H1 (cell line): ENCODE measurements around the gene CHCHD1. TPM values are rescaled to one million over a fixed set of nuclear protein-coding genes. Genes with fewer than 3 reads are reported as not detected.

Experiments
- CTCF ChIA-PET: fragments of 300-600 bp; sonication (Branson Sonifier 250); formaldehyde crosslinking; loops from one replicate; lab custom pipeline; 2021; ENCODE audit not compliant: partially characterized antibody; lab: Charles Lee
- POLR2A ChIA-PET: fragments of 300-600 bp; sonication (Branson Sonifier 250); formaldehyde crosslinking; loops from one replicate; lab custom pipeline; 2021; ENCODE audit warnings: inconsistent platforms; ENCODE audit not compliant: partially characterized antibody; lab: Charles Lee
- DNase-seq, 2 experiments: peaks; one replicate each; pipeline versions ENCODE4 v3.0.0 to v3.0.0-alpha.2; 2010 to 2022; ENCODE audit warnings: low spot score in 2 of 2, low read depth in 1 of 2, mixed read lengths in 1 of 2
- FAIRE-seq: peaks from 2 replicates; lab custom pipeline; 2011; peaks lifted over from hg19 to GRCh38; lab: Jason Lieb, UNC
- H2AFZ ChIP-seq: 2 replicates; pipeline ENCODE4 v1.8.1; 2012; ENCODE audit warnings: low read length, inconsistent platforms
- H2AK5ac ChIP-seq: 2 replicates; pipeline ENCODE4 v1.6.1; 2013; ENCODE audit warnings: low read depth, low read length
- H2BK120ac ChIP-seq: replicated peaks from 2 replicates; pipeline ENCODE3; 2013; ENCODE audit warnings: low read depth, low read length, inconsistent platforms
- H2BK12ac ChIP-seq: 2 replicates; pipeline ENCODE4 v1.6.1; 2013; ENCODE audit warnings: low read depth, low read length
- H2BK15ac ChIP-seq: 2 replicates; pipeline ENCODE4 v1.6.1; 2013; ENCODE audit warnings: low read length
- H2BK20ac ChIP-seq: 2 replicates; pipeline ENCODE4 v1.6.1; 2013; ENCODE audit warnings: low read length
- H2BK5ac ChIP-seq: 2 replicates; pipeline ENCODE4 v1.6.1; 2013; ENCODE audit warnings: low read depth, low read length
- H3K14ac ChIP-seq: 2 replicates; pipeline ENCODE4 v1.6.1; 2013; ENCODE audit warnings: inconsistent platforms; ENCODE audit not compliant: insufficient read length
- H3K18ac ChIP-seq: 2 replicates; pipeline ENCODE4 v1.6.1; 2013; ENCODE audit warnings: low read length; ENCODE audit errors: extremely low read depth
- H3K23ac ChIP-seq: 2 replicates; pipeline ENCODE4 v1.6.1; 2013; ENCODE audit warnings: inconsistent platforms; ENCODE audit not compliant: insufficient read length
- H3K23me2 ChIP-seq: 2 replicates; pipeline ENCODE4 v1.6.1; 2013; ENCODE audit warnings: low read depth, low read length
- H3K27ac ChIP-seq: 2 replicates; pipeline ENCODE4 v1.6.1; 2011; ENCODE audit warnings: low read depth, low read length, inconsistent platforms
- H3K27me3 ChIP-seq, 4 experiments: replicated peaks in 1 of 4; 1 replicate in 1 of 4; 2 replicates in 3 of 4; pipeline versions ENCODE4 v1.6.1 to v1.8.1; 2011 to 2013; ENCODE audit warnings: low read length in 3 of 4, mild to moderate bottlenecking in 3 of 4, inconsistent platforms in 2 of 4, mixed read lengths in 2 of 4, moderate library complexity in 1 of 4; ENCODE audit not compliant: control insufficient read depth in 3 of 4, insufficient read depth in 3 of 4; ENCODE audit errors: extremely low read depth in 1 of 4
- H3K36me3 ChIP-seq, 4 experiments: 2 replicates each; pipeline versions ENCODE4 v1.6.1 to v1.8.1; 2011 to 2013; ENCODE audit warnings: mild to moderate bottlenecking in 4 of 4, low read length in 3 of 4, moderate library complexity in 2 of 4, control low read depth in 1 of 4, inconsistent platforms in 1 of 4; ENCODE audit not compliant: insufficient read depth in 4 of 4, control insufficient read depth in 2 of 4
- H3K4ac ChIP-seq: replicated peaks from 2 replicates; pipeline ENCODE3; 2013; ENCODE audit warnings: low read length, low read depth, mixed read lengths, inconsistent platforms; ENCODE audit not compliant: insufficient read length
- H3K4me1 ChIP-seq, 4 experiments: replicated peaks in 1 of 4; 1 replicate in 1 of 4; 2 replicates in 3 of 4; pipeline versions ENCODE4 v1.6.1 to v1.8.1; 2011 to 2013; ENCODE audit warnings: low read length in 3 of 4, inconsistent platforms in 2 of 4, mixed read lengths in 1 of 4; ENCODE audit not compliant: insufficient read depth in 4 of 4, control insufficient read depth in 3 of 4
- H3K4me2 ChIP-seq, 2 experiments: 2 replicates each; pipeline versions ENCODE4 v1.6.1 to v1.8.1; 2011 to 2013; ENCODE audit warnings: low read depth in 2 of 2, low read length in 2 of 2, control low read depth in 1 of 2, inconsistent platforms in 1 of 2, mild to moderate bottlenecking in 1 of 2; ENCODE audit not compliant: insufficient read depth in 1 of 2
- H3K4me3 ChIP-seq, 4 experiments: fragments of 200-600, 300-600 bp in 1 of 4; sonication (generic), shearing (Covaris generic), sonication (Bioruptor Twin) in 1 of 4; 2 replicates each; pipeline versions ENCODE4 v1.5.1 to v1.8.1; 2011 to 2016; ENCODE audit warnings: low read length in 4 of 4, low read depth in 3 of 4, control low read depth in 2 of 4, inconsistent platforms in 2 of 4, mild to moderate bottlenecking in 2 of 4, mixed read lengths in 1 of 4, moderate library complexity in 1 of 4; ENCODE audit not compliant: insufficient read depth in 2 of 4; ENCODE audit errors: extremely low read depth in 1 of 4
- H3K56ac ChIP-seq: replicated peaks from 2 replicates; pipeline ENCODE3; 2013; ENCODE audit warnings: low read depth, mild to moderate bottlenecking, mixed read lengths, low read length, inconsistent platforms; ENCODE audit not compliant: insufficient read length
- H3K79me1 ChIP-seq: 2 replicates; pipeline ENCODE4 v1.6.1; 2013; ENCODE audit warnings: low read depth, low read length, control low read depth
- H3K79me2 ChIP-seq, 2 experiments: 2 replicates each; pipeline versions ENCODE4 v1.6.1 to v1.8.1; 2012 to 2013; ENCODE audit warnings: low read length in 2 of 2, mild to moderate bottlenecking in 2 of 2, inconsistent platforms in 1 of 2; ENCODE audit not compliant: insufficient read depth in 2 of 2, control insufficient read depth in 1 of 2
- H3K9ac ChIP-seq, 4 experiments: replicated peaks in 1 of 4; 1 replicate in 1 of 4; 2 replicates in 3 of 4; pipeline versions ENCODE4 v1.6.1 to v1.8.1; 2011 to 2013; ENCODE audit warnings: low read depth in 3 of 4, low read length in 3 of 4, control low read depth in 2 of 4, mild to moderate bottlenecking in 2 of 4, moderate library complexity in 2 of 4, inconsistent platforms in 1 of 4; ENCODE audit errors: extremely low read depth in 1 of 4
- H3K9me3 ChIP-seq, 2 experiments: 2 replicates each; pipeline versions ENCODE4 v1.6.1 to v1.8.1; 2012 to 2013; ENCODE audit warnings: mild to moderate bottlenecking in 2 of 2, moderate library complexity in 2 of 2, control low read depth in 1 of 2, inconsistent platforms in 1 of 2, low read depth in 1 of 2, low read length in 1 of 2, mixed read lengths in 1 of 2; ENCODE audit not compliant: insufficient read depth in 2 of 2
- H4K20me1 ChIP-seq, 2 experiments: replicated peaks in 1 of 2; 2 replicates each; pipeline versions ENCODE3 to v1.8.1; 2011 to 2013; ENCODE audit warnings: inconsistent platforms in 2 of 2, low read length in 2 of 2, mild to moderate bottlenecking in 1 of 2; ENCODE audit not compliant: insufficient read depth in 2 of 2, control insufficient read depth in 1 of 2
- H4K5ac ChIP-seq: 2 replicates; pipeline ENCODE4 v1.6.1; 2013; ENCODE audit warnings: low read length, low read depth, mixed read lengths, inconsistent platforms; ENCODE audit not compliant: insufficient read length
- H4K8ac ChIP-seq: 2 replicates; pipeline ENCODE4 v1.8.0; 2013; ENCODE audit warnings: mild to moderate bottlenecking, moderate library complexity, low read length, inconsistent platforms; ENCODE audit not compliant: insufficient read depth; ENCODE audit errors: extremely low read depth
- H4K91ac ChIP-seq: replicated peaks from 2 replicates; pipeline ENCODE3; 2013; ENCODE audit warnings: low read length, mixed read lengths, inconsistent platforms; ENCODE audit not compliant: insufficient read length
- CREB1 ChIP-seq: IDR thresholded peaks from 2 replicates; pipeline ENCODE4 v1.6.1; 2012; ENCODE audit warnings: inconsistent platforms
- CTBP2 ChIP-seq: IDR thresholded peaks from 2 replicates; pipeline ENCODE4 v1.7.0; 2011; ENCODE audit warnings: borderline replicate concordance, mild to moderate bottlenecking, moderate library complexity, mixed read lengths, low read length; ENCODE audit not compliant: insufficient read depth, insufficient read length
- RFX5 ChIP-seq: IDR thresholded peaks from 2 replicates; pipeline ENCODE4 v1.6.1; 2011; ENCODE audit warnings: low read depth, low read length, improper control_type of control experiment, borderline replicate concordance
- USF2 ChIP-seq: IDR thresholded peaks from 2 replicates; pipeline ENCODE4 v1.6.1; 2011; ENCODE audit warnings: low read length, improper control_type of control experiment
- WGBS, 2 experiments: shearing (Covaris generic) in 1 of 2; methylation state at CpG; one replicate each; pipeline versions ENCODE4 v1.1.6 to v1.1.7; 2013 to 2015; ENCODE audit warnings: low lambda C conversion rate in 2 of 2, mixed read lengths in 2 of 2, inconsistent platforms in 1 of 2, low coverage in 1 of 2, missing lambda C conversion rate in 1 of 2; ENCODE audit not compliant: insufficient replicate concordance in 2 of 2, insufficient coverage in 1 of 2, insufficient read length in 1 of 2; ENCODE audit errors: extremely low coverage in 1 of 2, missing lambda C conversion rate in 1 of 2; 5-methylcytosine and 5-hydroxymethylcytosine counted together
- polyA plus RNA-seq, 7 experiments: library from polyadenylated mRNA; depleted of rRNA in 3 of 7; stranded (reverse) in 5 of 7; unstranded in 2 of 7; fragments of >200 nt in 5 of 7; fragments of 200-250 nt in 2 of 7; gene quantifications; 1 replicate in 5 of 7; 2 replicates in 1 of 7; 4 replicates in 1 of 7; pipeline versions ENCODE4 v1.2.1 to v1.2.3, GENCODE V29; 2011 to 2013; ENCODE audit warnings: missing spikeins in 2 of 7, mixed read lengths in 2 of 7
- total RNA-seq: library from RNA; stranded (reverse); fragmentation: NEBNext Ultra II Directional; extraction: Animal tissue kit (Norgen Biotek cat#: 25700); gene quantifications from 2 replicates; pipeline ENCODE4 v1.2.1, GENCODE V29; 2021

CHCHD1 gene
- total and polyA plus RNA-seq, 2 of the 8 experiments (the other 6 are each of a cell fraction or from before 2014, with no cell fraction given), result 44.9 to 58.1 TPM

GRCh38 chr10:73797324-73798025 is 15.6 kb downstream of the CHCHD1 start:
- DNase-seq (no peak), FAIRE-seq (no peak)
- CTCF ChIA-PET, result interaction anchor here (1.5 kb wide), 1 partner anchor 12 kb away, joined by 4 read pairs; the partner anchor contains the start of gene ZSWIM8
- Histone ChIP-seq H3K79me1 (no peaks in the 10 kb centered on the region), H2BK120ac (no peak overlapping the region), H3K56ac (no peak overlapping the region), H2AK5ac (no peak overlapping the region), H3K4ac (no peak overlapping the region), H3K23me2 (0 out of 2 replicates have a peak, but pooled peaks cover 2% of the 10 kb centered on the region), H3K4me2 (no peak overlapping the region), H3K23ac (no peak overlapping the region), H3K9ac (no peak overlapping the region), H4K8ac (no peak overlapping the region; the same call in 1 of the 2 replicates), H2AFZ (no peak overlapping the region), H2BK15ac (no peak overlapping the region), H3K27ac (no peak overlapping the region), H3K4me1 (no peaks in the 10 kb centered on the region), H3K14ac (no peak overlapping the region), H2BK5ac (no peak overlapping the region), H4K91ac (no peak overlapping the region), H4K5ac (no peak overlapping the region), H4K20me1 (peaks cover 0 to 10% of the 10 kb centered on the region in 2 experiments), H3K9me3 (no peaks in the 10 kb centered on the region), H2BK12ac (no peak overlapping the region), H2BK20ac (no peak overlapping the region), H3K79me2 (no peaks in the 10 kb centered on the region), H3K4me3 (no peak overlapping the region), H3K36me3 (peaks cover 8 to 37% (median 22%) of the 10 kb centered on the region in 4 experiments), H3K27me3 (no peaks in the 10 kb centered on the region), H3K18ac (no peak overlapping the region)
- 96% methylated on average over 18 of the region's 19 CpGs; no CpG with 5 or more reads in 1 of the 2 experiments for WGBS, 2 experiments
- POLR2A ChIA-PET, result interaction anchor here (1.0 to 12.1 kb wide), 4 partner anchors 9 to 26 kb away, joined by 3 to 137 read pairs (median 6); partner anchors contain the start of genes CHCHD1 and NDST2
- TF ChIP-seq RFX5 (no peak), CREB1 (no peak), CTBP2 (no peak), USF2 (no peak)
